HG02571 (cell line): ENCODE measurements around the gene ZNF100.
"Not testable (repeated sequence)": the region's sequence is repeated elsewhere in the genome, so short reads cannot be mapped to it uniquely, and the experiment has no call there.

Source experiments
- ATAC-seq: cut with Tn5 transposase; IDR thresholded peaks from one replicate; pipeline ENCODE4 v1.9.1; 2021; ENCODE audit warnings: mild to moderate bottlenecking, moderate library complexity; ENCODE audit not compliant: unreplicated experiment

ZNF100 gene

DNA sequence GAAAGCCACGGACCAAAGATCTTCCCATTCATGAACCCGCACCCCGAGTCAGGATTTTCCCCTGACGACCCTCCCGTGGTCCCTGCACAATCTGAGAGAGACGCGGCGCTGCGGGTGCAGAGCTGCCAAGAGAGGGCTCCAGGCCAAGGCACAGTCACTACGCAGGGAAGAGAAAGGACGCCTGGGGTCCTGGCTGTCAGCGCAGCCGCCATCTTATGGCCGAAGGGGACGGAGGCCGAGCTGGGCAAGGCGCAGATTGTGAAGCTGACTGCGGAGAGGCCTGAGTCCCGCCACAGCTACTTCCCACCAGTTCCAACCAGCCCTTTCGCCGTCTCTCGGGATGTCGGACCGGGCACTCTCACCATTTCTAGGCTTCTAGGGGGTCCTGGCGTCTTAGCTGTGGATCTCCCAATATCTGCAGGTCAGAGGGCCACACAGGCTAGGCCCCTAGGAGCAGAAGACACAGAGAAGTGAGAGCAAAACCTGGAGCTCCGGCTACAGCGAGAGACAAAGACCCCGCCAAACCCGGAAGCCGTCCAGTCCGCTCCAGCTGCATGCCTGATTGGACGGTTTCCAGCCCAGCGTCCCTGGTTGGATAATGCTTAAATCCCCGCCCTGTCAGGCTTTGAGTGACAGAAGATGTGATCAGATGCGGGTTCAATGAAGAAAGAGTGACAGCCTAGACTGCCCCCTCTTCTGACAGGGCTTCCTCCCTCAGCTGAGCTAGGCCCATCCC lies at the start of gene ZNF100:
TSS of gene ZNF100 (minus strand) at position 515 of the 736 bp plus-strand sequence. CDS start at position 365, 150 bp downstream.
- ATAC-seq: peak; percentile 92

DNA sequence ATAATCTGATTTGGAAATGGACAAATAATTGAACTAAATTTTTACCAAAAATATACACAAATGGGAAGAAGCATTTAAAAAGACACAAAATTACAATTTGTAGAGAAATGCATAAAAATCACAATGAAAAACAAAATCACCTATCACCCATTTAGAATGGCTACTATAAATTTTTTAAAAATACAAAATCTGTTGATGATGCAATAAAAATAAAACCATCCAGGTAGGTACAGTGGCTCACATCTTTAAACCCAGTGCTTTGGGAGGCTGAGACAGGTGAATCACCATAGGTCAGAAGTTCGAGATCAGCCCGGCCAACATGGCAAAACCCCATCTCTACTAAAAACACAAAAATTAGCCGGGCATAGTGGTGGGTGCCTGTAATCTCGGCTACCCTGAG lies 45.1 kb upstream of the ZNF100 start:
- ATAC-seq: no peak

DNA sequence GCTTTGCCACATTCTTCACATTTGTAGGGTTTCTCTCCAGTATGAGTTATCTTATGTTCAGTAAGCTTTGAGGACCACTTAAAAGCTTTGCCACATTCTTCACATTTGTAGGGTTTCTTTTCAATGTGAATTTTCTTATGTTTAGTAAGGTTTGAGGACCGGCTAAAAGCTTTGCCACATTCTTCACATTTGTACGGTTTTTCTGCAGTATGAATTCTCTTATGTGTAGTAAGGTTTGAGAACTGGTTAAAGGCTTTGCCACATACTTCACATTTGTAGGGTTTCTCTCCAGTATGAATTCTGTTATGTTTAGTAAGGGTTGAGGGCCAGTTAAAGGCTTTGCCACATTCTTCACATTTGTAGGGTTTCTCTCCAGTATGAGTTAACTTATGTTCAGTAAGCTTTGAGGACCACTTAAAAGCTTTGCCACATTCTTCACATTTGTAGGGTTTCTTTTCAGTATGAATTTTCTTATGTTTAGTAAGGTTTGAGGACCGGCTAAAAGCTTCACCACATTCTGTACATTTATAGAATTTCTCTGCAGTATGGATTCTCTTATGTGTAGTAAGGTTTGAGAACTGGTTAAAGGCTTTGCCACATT lies 41.1 kb upstream of the ZNF100 start:
- not testable (repeated sequence) for ATAC-seq

GRCh38 chr19:21789466-21790085 lies 22.2 kb upstream of the ZNF100 start:
- no peak for ATAC-seq

DNA sequence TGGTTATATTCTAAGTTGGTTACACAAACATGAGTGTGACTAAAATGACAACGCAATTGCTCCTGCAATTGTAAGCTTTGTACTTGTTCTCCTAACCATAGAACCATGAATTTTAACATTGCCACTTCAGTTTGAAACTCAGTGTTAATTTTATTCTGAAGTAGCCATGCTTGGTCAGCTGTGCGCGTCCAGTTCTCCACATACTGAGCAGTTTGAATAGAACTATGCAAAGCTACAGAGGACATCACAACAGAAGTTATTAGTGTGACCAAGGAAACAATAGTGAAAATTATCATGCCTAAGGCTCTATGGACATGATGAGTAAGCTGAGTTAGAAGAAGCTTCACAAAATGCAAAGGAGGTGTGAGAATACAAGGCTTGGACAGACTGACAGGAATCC lies 19.6 kb upstream of the ZNF100 start:
- ATAC-seq: no peak

GRCh38 chr19:21775792-21776191 lies 8.4 kb upstream of the ZNF100 start:
- not testable (repeated sequence) for ATAC-seq

GRCh38 chr19:21766705-21767064 lies 694 bp downstream of the ZNF100 start:
- ATAC-seq: peak; percentile 8

DNA sequence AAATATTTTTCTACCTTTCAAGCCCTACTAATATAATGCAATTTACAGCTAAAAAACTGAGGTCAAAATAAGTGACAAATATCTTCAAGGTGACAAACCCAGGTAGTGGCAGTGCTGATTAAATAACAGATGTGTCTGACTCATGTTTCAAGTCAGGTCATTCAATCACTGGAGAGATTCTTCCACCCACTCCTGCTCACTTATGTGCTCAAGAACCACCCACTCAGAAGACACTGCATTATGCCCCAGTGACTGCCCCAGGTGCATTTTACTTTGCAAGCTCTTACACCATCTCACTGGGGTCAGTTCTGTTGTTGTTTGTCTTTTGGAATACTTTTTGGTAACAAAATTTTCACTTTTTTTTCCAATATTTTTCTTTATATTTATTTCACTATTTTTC lies 2.2 kb downstream of the ZNF100 start:
- no peak for ATAC-seq

DNA sequence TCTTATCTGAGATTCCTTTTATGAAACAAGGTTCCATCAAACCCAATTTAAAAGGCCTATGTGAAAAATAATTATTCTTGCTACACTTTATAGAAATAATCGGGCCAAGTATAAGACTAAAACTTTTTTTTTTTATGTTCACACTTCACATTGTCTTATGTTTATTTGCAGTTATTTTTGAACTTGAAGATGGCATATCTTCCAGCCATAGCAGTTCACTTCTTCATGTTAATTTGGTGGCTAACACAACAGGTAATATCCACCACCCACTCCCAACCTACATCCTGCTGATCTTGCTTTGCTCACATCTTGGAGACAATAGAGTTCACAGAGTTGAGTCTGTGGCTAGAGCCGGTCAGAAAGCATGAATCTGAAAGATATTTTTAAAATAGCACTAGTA lies 5.8 kb downstream of the ZNF100 start:
- not testable (repeated sequence) for ATAC-seq

DNA sequence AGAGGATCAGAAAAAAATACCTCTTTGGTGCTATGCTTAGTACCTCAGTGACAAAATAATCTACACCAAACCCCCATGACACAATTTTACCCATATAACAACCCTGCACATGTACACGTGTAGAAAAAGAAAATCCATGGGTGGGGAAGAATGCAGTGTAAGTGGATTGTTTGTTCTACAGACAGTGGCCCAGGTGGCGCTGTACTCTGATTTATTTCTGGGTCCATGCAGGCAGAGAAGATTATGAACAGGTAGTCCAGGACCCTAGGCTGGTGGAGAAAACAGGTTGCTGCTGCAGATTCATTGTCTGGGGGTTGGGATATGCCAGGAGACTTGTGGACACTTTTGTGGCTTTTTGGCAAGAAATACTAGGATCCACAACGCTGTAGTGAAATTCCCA lies 9.1 kb downstream of the ZNF100 start:
- no peak for ATAC-seq

DNA sequence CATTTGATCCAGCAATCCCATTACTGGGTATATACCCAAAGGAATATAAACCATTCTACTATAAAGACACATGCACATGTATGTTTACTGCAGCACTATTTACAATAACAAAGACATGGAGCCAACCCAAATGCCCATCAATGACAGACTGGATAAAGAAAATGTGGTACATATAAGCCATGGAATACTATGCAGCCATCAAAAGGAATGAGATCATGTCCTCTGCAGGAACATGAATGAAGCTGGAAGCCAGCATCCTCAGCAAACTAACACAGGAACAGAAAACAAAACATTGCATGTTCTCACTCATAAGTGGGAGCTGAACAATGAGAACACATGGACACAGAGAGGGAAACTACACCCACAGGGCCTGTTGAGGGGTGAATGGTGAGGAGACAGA lies 11.8 kb downstream of the ZNF100 start:
- not testable (repeated sequence) for ATAC-seq

GRCh38 chr19:21751384-21751783 lies 16.0 kb downstream of the ZNF100 start:
- ATAC-seq: no peak

DNA sequence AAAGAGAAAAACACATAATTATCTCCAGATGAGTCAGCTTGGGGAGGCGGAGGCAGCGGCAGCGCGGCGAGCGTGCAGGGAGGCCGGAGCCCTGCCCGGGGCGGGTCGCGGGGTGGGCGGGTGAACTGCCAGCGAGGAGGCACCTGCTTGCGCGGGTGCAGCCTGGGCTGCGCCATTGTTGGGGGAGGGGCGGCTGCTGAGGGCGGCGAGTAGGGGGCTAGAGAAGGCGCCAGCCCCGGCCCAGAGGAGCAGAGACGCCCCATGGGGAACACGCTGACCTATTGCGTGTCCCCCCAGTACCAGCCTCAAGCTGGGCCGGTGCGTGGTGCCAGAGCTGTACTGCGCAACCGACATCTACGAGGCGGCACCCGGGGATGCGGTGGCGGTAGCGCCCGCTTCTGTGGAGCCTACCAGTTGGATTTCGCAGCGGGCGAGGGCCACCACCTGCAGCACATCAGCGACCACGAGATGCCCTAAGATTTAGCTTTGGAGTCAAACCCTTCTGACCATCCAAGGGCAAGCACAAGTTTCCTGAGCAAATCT lies 16.7 kb downstream of the ZNF100 start:
- ATAC-seq: no peak

DNA sequence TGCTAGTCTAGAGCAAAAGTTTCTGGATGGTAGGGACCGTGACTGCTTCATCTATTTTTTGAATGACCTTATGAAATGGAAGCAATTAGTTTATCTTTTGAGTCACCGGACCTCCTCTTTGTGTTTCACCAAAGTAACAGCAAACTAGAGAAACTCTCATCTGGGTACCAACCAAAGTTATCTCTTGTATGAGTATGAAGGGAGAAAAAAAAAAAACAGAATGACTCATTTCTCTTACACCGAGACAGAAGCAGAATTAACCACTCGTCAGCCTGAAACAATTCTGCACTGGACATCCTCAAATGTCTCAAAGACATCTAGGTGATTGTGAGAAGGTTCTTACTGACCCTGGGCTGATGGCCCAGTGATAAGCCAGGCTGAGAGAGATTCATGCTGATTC lies 18.3 kb downstream of the ZNF100 start:
- no peak for ATAC-seq

- ATAC-seq: no peak
These were observed 19.3 kb downstream of the ZNF100 start for GRCh38 chr19:21748088-21748487.

DNA sequence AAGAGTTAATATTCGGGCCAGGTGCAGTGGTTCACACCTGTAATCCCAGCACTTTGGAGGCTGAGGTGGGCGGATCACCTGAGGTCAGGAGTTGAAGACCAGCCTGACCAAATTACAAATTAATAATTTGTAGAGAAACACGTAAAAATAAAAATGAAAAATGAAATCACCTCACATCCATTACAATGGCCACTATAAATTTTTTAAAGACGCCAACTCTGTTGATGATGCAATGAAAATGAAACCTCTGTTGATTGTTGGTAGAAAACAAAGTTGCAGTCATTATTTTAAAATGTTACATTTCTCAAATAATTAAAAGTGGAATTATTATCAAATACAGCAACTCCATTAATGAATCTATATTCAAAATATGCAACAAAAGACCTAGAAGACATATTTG lies 26.8 kb downstream of the ZNF100 start:
- ATAC-seq: no peak

DNA sequence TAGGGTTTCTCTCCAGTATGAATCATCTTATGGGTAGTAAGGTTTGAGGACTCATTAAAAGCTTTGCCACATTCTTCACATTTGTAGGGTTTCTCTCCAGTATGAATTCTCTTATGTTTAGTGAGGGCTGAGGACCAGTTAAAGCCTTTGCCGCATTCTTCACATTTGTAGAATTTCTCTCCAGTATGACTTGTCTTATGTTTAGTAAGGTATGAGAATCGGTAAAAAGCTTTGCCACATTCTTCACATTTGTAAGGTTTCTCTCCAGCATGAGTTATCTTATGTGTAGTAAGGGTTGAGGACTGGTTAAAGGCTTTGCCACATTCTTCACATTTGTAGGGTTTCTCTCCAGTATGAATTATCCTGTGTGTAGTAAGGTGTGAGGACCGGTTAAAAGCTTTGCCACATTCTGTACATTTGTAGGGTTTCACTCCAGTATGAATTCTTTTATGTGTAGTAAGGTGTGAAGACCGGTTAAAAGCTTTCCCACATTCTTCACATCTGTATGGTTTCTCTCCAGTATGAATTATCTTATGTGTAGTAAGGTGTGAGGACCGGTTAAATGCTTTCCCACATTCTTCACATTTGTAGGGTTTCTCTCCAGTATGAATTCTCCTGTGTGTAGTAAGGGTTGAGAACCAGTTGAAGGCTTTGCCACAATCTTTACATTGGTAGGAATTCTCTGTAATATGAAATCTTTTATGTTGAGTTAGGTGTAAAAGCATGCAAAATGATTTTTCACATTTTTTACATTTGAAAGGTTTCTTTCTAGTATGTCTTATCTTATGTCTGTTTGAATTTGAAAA lies 40.2 kb downstream of the ZNF100 start:
- not testable (repeated sequence) for ATAC-seq

- no peak for ATAC-seq
These were observed 53.6 kb downstream of the ZNF100 start for GRCh38 chr19:21713761-21714160.

DNA sequence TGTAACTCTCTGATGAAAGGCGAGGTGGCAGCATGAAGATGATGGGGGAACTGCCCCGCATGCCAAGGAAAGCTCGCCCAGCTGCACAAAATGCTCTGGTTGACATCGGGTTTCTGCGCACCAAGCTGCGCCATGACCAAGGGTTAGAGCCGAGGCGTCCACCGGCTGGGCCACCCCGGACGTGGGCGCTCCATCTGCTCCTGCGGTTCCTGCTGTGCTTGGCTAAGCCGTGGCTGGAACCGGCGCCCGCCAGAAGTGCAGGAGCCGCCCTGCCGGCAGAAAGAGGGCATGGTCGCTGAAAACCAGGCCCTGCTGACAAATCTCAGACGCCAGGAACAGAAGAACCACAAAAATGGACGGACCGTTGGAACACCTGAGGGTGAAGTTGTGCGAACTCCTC lies 57.9 kb downstream of the ZNF100 start:
- ATAC-seq: no peak

DNA sequence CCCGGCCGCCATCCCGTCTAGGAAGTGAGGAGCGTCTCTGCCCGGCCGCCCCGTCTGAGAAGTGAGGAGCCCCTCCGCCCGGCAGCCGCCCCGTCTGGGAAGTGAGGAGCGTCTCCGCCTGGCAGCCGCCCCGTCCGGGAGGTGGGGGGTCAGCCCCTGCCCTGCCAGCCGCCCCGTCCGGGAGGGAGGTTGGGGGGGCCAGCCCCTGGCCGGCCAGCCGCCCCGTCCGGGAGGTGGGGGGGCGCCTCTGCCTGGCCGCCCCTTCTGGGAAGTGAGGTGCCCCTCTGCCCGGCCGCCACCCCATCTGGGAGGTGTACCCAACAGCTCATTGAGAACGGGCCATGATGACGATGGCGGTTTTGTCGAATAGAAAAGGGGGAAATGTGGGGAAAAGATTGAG lies 59.5 kb downstream of the ZNF100 start:
- not testable (repeated sequence) for ATAC-seq

DNA sequence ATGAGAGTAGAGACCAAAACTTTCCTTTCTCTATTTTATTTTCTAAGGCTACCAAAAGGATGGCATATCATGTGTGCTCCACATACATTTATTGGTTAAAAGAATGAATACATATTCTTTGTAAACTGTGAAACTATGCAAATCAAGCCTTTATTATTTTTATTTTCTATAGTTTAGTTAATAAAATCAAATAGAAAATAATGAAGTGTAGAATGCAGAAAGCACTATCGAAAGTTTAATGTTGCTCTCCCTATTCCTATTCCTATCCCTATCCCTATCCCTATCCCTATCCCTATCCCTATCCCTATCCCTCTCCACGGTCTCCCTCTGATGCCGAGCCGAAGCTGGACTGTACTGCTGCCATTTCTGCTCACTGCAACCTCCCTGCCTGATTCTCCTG lies 60.3 kb downstream of the ZNF100 start:
- ATAC-seq: no peak
